ENCODE measurements around the gene HCAR3.

DNA sequence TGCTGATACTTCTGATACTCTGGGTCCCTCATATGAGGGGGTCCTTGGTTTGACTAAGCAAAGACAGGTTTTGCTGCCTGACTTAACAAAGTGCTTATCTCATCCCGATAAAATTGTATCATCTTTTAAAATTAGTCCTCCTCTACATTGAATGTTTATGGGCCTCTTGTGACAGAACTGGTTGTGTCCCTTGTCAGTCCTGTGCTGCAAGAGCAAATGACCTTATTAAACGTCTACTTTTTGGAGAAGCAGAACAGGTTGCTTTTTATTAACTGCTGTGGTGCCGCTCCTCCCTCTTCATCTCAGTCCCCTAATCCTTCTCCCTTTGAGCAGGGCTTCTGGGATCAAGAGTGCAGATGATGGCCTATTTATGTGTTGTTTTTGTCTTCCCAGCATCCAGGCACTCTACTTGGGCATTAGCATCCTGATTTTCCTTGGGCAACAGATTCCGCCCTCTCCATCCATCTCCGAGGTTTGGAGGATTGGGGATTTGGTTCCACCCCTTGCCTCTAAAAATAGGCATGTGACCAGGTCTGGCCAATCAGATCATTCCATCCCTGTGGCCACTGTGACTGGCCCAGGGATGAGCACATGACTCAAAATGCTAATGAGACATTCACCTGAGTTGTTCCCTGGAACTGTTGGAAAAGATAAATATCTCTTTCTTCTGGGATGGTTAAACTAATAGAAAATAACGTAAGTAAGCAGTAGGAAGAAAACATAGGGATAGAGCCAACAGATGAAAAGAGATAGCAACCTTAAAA, 33.1 kb upstream of the HCAR3 start:
- TF ChIP-seq ZNF423 (CRISPR knock-in tag; IDR thresholded peaks at IDR 0.05) (no peak), ZNF396 (CRISPR knock-in tag; IDR thresholded peaks at IDR 0.05; ENCODE audit: borderline replicate concordance) (no peak), SP1 (CRISPR knock-in tag; conservative IDR thresholded peaks at IDR 0.05) (no peak), E2F1 (CRISPR knock-in tag; IDR thresholded peaks at IDR 0.05) (no peak), TCF7 (CRISPR knock-in tag; IDR thresholded peaks at IDR 0.05; ENCODE audit: low read depth) (no peak), CTCF (IDR thresholded peaks at IDR 0.05) (no peak)

Data from WTC11 (cell line).